ENCODE data around the gene PRSS33.

The PRSS33 gene

DNA sequence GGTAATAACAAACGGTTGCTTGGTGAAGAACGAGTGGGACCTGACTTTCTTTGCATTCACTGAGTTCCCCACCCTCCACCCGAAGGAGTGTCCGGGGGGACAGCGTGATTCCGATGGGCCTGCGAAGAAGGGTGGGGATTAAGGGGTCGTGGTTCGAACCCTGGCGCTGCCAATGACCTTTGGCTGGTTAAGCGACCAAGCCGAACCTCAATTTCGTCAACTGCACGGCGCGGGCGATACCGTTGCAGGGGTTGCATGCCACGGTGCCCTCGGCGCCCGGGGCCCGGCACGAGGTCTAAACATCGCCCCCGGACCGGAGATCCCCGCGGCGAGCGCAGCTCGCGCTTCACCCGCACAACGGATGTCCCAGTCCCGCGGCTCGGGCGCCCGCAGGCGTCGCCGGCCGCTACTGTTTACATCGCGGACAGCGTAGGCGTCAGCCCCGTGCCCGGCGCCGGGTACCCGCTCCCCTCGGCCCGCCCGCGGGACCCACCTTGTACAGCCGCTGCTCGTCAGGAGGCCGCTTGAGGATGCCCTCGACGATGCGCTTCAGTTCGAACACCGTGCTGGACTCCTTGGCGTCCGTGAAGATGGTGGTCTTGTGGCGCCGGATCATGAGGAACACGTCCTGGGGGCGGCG lies 10.7 kb downstream of the PRSS33 start:
- peak; percentile 35 for DNase-seq (ENCODE audit: low read depth)

DNA sequence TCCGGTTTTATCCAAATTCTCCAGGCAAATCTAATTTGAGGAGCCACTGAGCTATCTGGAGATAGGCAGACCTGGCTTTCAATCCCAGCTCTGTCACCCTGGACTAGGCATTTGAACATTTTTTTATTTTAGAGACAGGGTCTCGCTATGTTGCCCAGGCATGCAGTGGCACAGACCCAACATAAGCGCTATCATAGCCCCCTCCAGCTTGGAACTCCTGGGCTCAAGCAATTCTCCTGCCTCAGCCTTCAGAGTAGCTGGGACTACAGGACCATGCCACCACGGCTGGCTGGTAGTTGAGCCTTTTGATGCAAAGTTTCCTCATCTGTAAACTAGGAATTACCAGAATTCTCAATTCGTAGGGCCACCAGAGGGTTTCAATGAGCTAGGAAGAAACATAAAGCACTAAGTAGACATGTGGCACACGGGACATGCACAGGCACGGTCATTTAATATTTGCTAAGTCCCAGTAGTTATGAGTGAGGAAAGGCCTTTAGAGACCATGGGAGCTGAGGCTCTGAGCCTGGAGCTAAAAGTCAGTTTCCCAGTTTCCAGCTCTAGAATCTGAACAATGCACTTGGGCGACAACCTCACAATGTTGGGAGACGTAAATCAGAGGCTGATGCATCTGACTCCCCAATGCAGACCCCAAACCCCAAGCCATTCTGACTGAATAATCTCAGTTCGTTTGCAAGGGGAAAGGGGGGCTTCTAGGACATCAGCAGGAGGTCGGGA lies 11.4 kb downstream of the PRSS33 start:
- DNase-seq (ENCODE audit: low read depth): no peak

DNA sequence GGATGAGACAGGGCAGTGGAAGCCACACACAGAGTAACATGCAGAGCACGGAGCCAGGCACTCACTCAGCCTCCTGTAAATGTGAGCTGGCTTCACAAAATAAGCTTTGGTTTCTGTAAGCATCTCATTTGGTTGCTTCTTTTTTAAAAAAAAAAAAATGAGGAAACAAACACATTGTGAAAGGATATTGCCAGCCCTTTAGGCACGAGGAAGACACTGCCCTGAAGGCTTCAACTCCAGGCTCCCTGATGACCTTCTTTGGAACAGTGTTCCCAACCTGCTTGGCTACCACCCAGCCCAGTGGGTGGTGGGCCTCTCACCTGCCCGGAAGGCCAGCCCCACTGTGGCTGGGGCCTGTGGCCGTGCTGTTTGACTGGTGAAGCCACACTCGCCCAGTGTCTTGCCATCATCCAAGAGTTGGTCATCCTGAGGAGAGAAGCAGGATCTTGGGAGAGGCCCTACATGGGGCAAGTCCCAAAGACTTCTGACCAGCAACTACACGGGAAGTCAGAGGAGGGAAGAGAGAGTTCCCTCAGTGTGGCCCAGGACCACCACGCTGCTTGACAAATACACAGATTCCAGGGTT lies 12.1 kb downstream of the PRSS33 start:
- DNase-seq (ENCODE audit: low read depth): no peak

GRCh38 chr16:2774161-2774891 lies 13.0 kb downstream of the PRSS33 start:
- DNase-seq (ENCODE audit: low read depth): no peak

GRCh38 chr16:2773188-2773968 lies 14.0 kb downstream of the PRSS33 start:
- DNase-seq (ENCODE audit: low read depth): peak; percentile 55

DNA sequence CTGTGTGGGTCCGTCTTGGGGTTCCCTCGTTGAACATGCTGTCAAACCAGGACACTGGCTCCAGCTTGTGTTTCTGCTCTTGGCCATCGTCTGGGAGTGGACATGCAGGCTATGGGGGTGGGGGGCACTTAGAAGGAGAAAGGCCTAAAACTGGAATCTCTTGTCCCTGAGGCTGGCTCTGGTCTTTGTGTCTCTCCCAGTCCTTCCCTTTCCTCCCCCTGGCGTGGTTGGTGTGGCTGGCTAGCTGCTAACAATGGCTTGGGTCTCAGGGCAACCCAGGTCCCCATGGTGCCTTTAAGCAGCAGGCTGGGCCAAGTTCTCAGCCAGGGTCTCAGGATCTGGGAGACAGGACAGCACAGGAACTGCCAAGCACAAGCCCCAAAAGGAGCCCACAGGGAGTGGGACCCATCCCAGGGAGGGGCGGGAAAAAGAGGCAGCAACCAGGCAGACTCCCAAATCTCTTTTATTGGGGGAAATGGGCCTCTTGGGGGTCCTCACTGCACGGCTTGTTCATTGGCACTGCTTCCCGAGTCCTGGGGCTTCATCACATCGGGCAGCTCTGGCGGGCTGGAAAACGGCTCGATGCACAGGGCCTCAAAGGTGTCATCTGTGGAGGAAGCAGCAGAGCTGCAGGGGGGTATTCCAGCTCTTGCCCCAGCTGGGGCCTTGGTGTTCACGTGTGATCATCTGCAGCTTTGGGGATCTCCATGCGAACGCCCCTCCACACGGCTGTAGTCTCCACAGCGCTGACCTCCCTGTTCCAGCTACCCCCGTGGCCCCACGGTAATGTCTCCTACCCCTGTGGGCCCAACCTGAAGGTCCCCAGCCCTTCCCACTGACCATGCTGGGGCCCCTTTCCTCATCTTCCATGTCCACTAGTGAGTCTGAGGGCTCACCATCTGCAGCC lies 15.6 kb downstream of the PRSS33 start:
- no peak for DNase-seq (ENCODE audit: low read depth)

GRCh38 chr16:2770057-2770951 lies 17.1 kb downstream of the PRSS33 start:
- DNase-seq (ENCODE audit: low read depth): no peak

- peak; percentile 23 for DNase-seq (ENCODE audit: low read depth)
These were observed 17.7 kb downstream of the PRSS33 start for GRCh38 chr16:2769675-2770056.

DNA sequence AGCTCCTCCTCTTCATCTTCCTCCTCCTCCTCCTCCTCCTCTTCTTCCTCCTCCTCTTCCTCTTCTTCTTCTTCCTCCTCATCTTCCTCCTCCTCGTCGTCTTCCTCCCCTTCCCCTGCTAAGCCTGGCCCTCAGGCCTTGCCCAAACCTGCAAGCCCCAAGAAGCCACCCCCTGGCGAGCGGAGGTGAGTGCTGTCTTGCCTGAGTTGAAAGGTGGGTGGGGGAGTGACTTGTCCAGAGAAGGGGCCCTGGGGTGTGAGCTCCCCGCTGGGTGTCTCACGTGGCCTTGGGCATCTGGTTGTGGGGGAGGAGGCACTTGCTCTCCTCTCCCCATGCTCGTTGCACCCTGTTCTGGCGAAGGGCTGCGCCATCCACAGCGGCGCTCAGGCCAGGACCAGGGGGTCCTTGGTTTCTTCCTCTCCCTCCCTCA lies 18.2 kb downstream of the PRSS33 start:
- DNase-seq (ENCODE audit: low read depth): no peak

- DNase-seq (ENCODE audit: low read depth): no peak
These were observed 18.8 kb downstream of the PRSS33 start for GRCh38 chr16:2768403-2769089.

DNA sequence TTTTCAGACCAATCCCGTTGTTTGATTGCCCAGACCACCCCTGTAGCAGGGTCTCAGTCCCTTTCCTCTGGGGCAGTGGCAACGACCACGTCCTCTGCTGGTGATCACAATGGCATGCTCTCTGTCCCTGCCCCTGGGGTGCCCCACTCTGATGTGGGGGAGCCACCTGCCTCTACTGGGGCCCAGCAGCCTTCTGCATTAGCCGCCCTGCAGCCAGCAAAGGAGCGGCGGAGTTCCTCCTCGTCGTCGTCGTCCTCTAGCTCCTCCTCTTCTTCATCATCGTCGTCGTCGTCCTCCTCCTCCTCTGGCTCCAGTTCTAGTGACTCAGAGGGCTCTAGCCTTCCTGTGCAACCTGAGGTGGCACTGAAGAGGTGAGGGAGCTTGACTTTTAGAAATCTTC lies 19.5 kb downstream of the PRSS33 start:
- DNase-seq (ENCODE audit: low read depth): no peak

- DNase-seq (ENCODE audit: low read depth): no peak
These were observed 20.1 kb downstream of the PRSS33 start for GRCh38 chr16:2767140-2767731.

DNA sequence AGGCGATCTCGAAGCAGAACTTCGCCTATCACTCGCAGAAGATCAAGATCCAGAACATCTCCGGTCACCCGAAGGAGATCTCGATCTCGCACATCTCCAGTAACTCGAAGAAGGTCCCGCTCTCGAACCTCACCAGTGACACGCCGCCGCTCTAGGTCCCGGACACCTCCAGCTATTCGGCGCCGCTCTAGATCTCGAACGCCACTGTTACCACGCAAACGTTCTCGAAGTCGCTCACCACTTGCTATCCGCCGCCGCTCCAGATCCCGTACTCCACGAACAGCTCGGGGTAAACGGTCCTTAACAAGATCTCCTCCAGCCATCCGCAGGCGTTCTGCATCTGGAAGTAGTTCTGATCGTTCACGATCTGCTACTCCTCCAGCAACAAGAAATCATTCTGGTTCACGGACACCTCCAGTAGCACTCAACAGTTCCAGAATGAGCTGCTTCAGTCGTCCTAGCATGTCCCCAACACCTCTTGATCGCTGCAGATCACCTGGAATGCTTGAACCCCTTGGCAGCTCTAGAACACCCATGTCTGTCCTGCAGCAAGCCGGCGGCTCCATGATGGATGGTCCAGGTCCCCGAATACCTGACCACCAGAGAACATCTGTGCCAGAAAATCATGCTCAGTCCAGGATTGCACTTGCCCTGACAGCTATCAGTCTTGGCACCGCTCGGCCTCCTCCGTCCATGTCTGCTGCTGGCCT lies 20.8 kb downstream of the PRSS33 start:
- no peak for DNase-seq (ENCODE audit: low read depth)

GRCh38 chr16:2765462-2766404 lies 21.6 kb downstream of the PRSS33 start:
- no peak for DNase-seq (ENCODE audit: low read depth)

GRCh38 chr16:2764718-2765117 lies 22.6 kb downstream of the PRSS33 start:
- DNase-seq (ENCODE audit: low read depth): no peak

DNA sequence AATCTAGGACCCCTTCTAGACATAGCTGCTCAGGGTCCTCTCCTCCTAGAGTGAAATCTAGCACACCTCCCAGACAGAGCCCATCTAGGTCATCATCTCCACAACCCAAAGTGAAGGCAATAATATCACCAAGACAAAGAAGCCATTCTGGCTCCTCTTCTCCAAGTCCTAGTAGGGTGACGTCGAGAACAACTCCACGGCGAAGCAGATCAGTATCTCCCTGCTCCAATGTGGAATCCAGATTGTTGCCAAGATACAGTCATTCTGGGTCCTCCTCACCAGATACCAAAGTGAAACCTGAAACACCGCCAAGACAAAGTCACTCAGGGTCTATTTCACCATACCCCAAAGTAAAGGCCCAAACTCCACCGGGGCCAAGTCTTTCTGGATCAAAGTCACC lies 24.2 kb downstream of the PRSS33 start:
- DNase-seq (ENCODE audit: low read depth): no peak

GRCh38 chr16:2762711-2763110 lies 24.6 kb downstream of the PRSS33 start:
- no peak for DNase-seq (ENCODE audit: low read depth)
